ENCODE measurements around the gene SPTBN1.

Gene SPTBN1

GRCh38 chr2:54454548-54455130 lies 1.5 kb upstream of the SPTBN1 start:
- H3K4me3 Mint-ChIP-seq = peak overlapping the region; percentile 59
- H3K4me1 Mint-ChIP-seq = peaks cover 18% of the 10 kb centered on the region
- no peaks in the 10 kb centered on the region for H3K9me3 Mint-ChIP-seq
- peaks cover 34% of the 10 kb centered on the region for H3K27me3 Mint-ChIP-seq
- H3K27ac Mint-ChIP-seq = no peak overlapping the region
- no peaks in the 10 kb centered on the region for H3K36me3 Mint-ChIP-seq

GRCh38 chr2:54455131-54455562 lies 980 bp upstream of the SPTBN1 start:
- Mint-ChIP-seq H3K36me3 (no peaks in the 10 kb centered on the region), H3K4me3 (peak overlapping the region; percentile 59), H3K4me1 (peaks cover 18% of the 10 kb centered on the region), H3K9me3 (no peaks in the 10 kb centered on the region), H3K27me3 (peaks cover 38% of the 10 kb centered on the region), H3K27ac (no peak overlapping the region)

- peaks cover 18% of the 10 kb centered on the region for H3K4me1 Mint-ChIP-seq
- no peak overlapping the region for H3K4me3 Mint-ChIP-seq
- H3K27ac Mint-ChIP-seq = no peak overlapping the region
- H3K36me3 Mint-ChIP-seq = no peaks in the 10 kb centered on the region
- no peaks in the 10 kb centered on the region for H3K9me3 Mint-ChIP-seq
- peaks cover 46% of the 10 kb centered on the region for H3K27me3 Mint-ChIP-seq
These were observed 160 bp downstream of the SPTBN1 start for GRCh38 chr2:54456362-54456611.

- no peaks in the 10 kb centered on the region for H3K36me3 Mint-ChIP-seq
- H3K4me1 Mint-ChIP-seq = peaks cover 18% of the 10 kb centered on the region
- H3K27me3 Mint-ChIP-seq = peaks cover 50% of the 10 kb centered on the region
- H3K27ac Mint-ChIP-seq = no peak overlapping the region
- no peaks in the 10 kb centered on the region for H3K9me3 Mint-ChIP-seq
- peak overlapping the region; percentile 86 for H3K4me3 Mint-ChIP-seq
These were observed 640 bp downstream of the SPTBN1 start for GRCh38 chr2:54456612-54457322.

GRCh38 chr2:54457323-54458023 lies 1.3 kb downstream of the SPTBN1 start:
- no peaks in the 10 kb centered on the region for H3K36me3 Mint-ChIP-seq
- H3K9me3 Mint-ChIP-seq = no peaks in the 10 kb centered on the region
- H3K27ac Mint-ChIP-seq = no peak overlapping the region
- peaks cover 50% of the 10 kb centered on the region for H3K27me3 Mint-ChIP-seq
- peaks cover 18% of the 10 kb centered on the region for H3K4me1 Mint-ChIP-seq
- peak overlapping the region; percentile 86 for H3K4me3 Mint-ChIP-seq

GRCh38 chr2:54459037-54459441 lies 2.9 kb downstream of the SPTBN1 start:
- peaks cover 18% of the 10 kb centered on the region for H3K4me1 Mint-ChIP-seq
- H3K27ac Mint-ChIP-seq = no peak overlapping the region
- H3K36me3 Mint-ChIP-seq = no peaks in the 10 kb centered on the region
- no peaks in the 10 kb centered on the region for H3K9me3 Mint-ChIP-seq
- peaks cover 53% of the 10 kb centered on the region for H3K27me3 Mint-ChIP-seq
- no peak overlapping the region for H3K4me3 Mint-ChIP-seq

- peaks cover 9% of the 10 kb centered on the region for H3K4me1 Mint-ChIP-seq
- H3K36me3 Mint-ChIP-seq = no peaks in the 10 kb centered on the region
- H3K27me3 Mint-ChIP-seq = peaks cover 46% of the 10 kb centered on the region
- H3K4me3 Mint-ChIP-seq = no peak overlapping the region
- H3K27ac Mint-ChIP-seq = no peak overlapping the region
- no peaks in the 10 kb centered on the region for H3K9me3 Mint-ChIP-seq
These were observed 5.1 kb downstream of the SPTBN1 start for GRCh38 chr2:54461261-54461660.

- Mint-ChIP-seq H3K27me3 (peaks cover 29% of the 10 kb centered on the region), H3K36me3 (no peaks in the 10 kb centered on the region), H3K4me1 (no peaks in the 10 kb centered on the region), H3K27ac (no peak overlapping the region), H3K9me3 (no peaks in the 10 kb centered on the region), H3K4me3 (no peak overlapping the region)
These were observed 8.2 kb downstream of the SPTBN1 start for GRCh38 chr2:54464341-54464740.

GRCh38 chr2:54465143-54465542 lies 9.0 kb downstream of the SPTBN1 start:
- Mint-ChIP-seq H3K9me3 (no peaks in the 10 kb centered on the region), H3K27ac (no peak overlapping the region), H3K4me1 (no peaks in the 10 kb centered on the region), H3K4me3 (no peak overlapping the region), H3K36me3 (no peaks in the 10 kb centered on the region), H3K27me3 (peaks cover 23% of the 10 kb centered on the region)

- H3K4me1 Mint-ChIP-seq = no peaks in the 10 kb centered on the region
- H3K27ac Mint-ChIP-seq = no peak overlapping the region
- H3K9me3 Mint-ChIP-seq = no peaks in the 10 kb centered on the region
- no peaks in the 10 kb centered on the region for H3K36me3 Mint-ChIP-seq
- no peak overlapping the region for H3K4me3 Mint-ChIP-seq
- peaks cover 11% of the 10 kb centered on the region for H3K27me3 Mint-ChIP-seq
These were observed 10.7 kb downstream of the SPTBN1 start for GRCh38 chr2:54466870-54467269.

GRCh38 chr2:54468673-54469072 lies 12.5 kb downstream of the SPTBN1 start:
- no peaks in the 10 kb centered on the region for H3K36me3 Mint-ChIP-seq

GRCh38 chr2:54469484-54470053 lies 13.4 kb downstream of the SPTBN1 start:
- no peak overlapping the region for H3K27ac Mint-ChIP-seq
- H3K4me3 Mint-ChIP-seq = no peak overlapping the region
- peaks cover 2% of the 10 kb centered on the region for H3K27me3 Mint-ChIP-seq

More at GRCh38 chr2:54468673-54469072, 12.5 kb downstream of the SPTBN1 start:
- Mint-ChIP-seq H3K9me3 (no peaks in the 10 kb centered on the region), H3K4me3 (no peak overlapping the region), H3K27ac (no peak overlapping the region), H3K4me1 (no peaks in the 10 kb centered on the region), H3K27me3 (peaks cover 5% of the 10 kb centered on the region)

GRCh38 chr2:54470266-54470938 lies 14.3 kb downstream of the SPTBN1 start:
- Mint-ChIP-seq H3K27ac (no peak overlapping the region), H3K9me3 (no peaks in the 10 kb centered on the region), H3K4me3 (no peak overlapping the region)

More at GRCh38 chr2:54469484-54470053, 13.4 kb downstream of the SPTBN1 start:
- no peaks in the 10 kb centered on the region for H3K9me3 Mint-ChIP-seq
- no peaks in the 10 kb centered on the region for H3K4me1 Mint-ChIP-seq
- H3K36me3 Mint-ChIP-seq = no peaks in the 10 kb centered on the region

GRCh38 chr2:54471221-54471711 lies 15.1 kb downstream of the SPTBN1 start:
- no peaks in the 10 kb centered on the region for H3K36me3 Mint-ChIP-seq

More at GRCh38 chr2:54470266-54470938, 14.3 kb downstream of the SPTBN1 start:
- H3K36me3 Mint-ChIP-seq = no peaks in the 10 kb centered on the region
- H3K27me3 Mint-ChIP-seq = no peaks in the 10 kb centered on the region
- no peaks in the 10 kb centered on the region for H3K4me1 Mint-ChIP-seq

GRCh38 chr2:54473851-54474250 lies 17.7 kb downstream of the SPTBN1 start:
- no peak overlapping the region for H3K4me3 Mint-ChIP-seq
- no peaks in the 10 kb centered on the region for H3K4me1 Mint-ChIP-seq
- H3K36me3 Mint-ChIP-seq = no peaks in the 10 kb centered on the region
- no peaks in the 10 kb centered on the region for H3K27me3 Mint-ChIP-seq
- no peak overlapping the region for H3K27ac Mint-ChIP-seq
- H3K9me3 Mint-ChIP-seq = no peaks in the 10 kb centered on the region

More at GRCh38 chr2:54471221-54471711, 15.1 kb downstream of the SPTBN1 start:
- no peak overlapping the region for H3K27ac Mint-ChIP-seq
- no peaks in the 10 kb centered on the region for H3K27me3 Mint-ChIP-seq
- H3K9me3 Mint-ChIP-seq = no peaks in the 10 kb centered on the region
- no peaks in the 10 kb centered on the region for H3K4me1 Mint-ChIP-seq
- no peak overlapping the region for H3K4me3 Mint-ChIP-seq
